PFSK-1 (cell line): ENCODE measurements around the gene TXLNB.

ENCODE experiments used
- FOXP2 ChIP-seq: optimal IDR thresholded peaks from 2 replicates; pipeline ENCODE3; 2011; ENCODE audit warnings: borderline replicate concordance, control low read depth, inconsistent platforms; ENCODE audit not compliant: insufficient read depth; ENCODE audit errors: extremely low read length, extremely low read depth
- POLR2AphosphoS5 ChIP-seq: IDR thresholded peaks from 2 replicates; pipeline ENCODE4 v1.6.1; 2012; ENCODE audit warnings: low read depth, mild to moderate bottlenecking, control low read depth, low read length, moderate library complexity
- SIN3A ChIP-seq: IDR thresholded peaks from 2 replicates; pipeline ENCODE4 v1.6.1; 2012; ENCODE audit warnings: mild to moderate bottlenecking, low read length, moderate library complexity, borderline replicate concordance; ENCODE audit not compliant: insufficient read depth
- TAF1 ChIP-seq: IDR thresholded peaks from 2 replicates; pipeline ENCODE4 v1.6.1; 2012; ENCODE audit warnings: low read length, control low read depth, borderline replicate concordance; ENCODE audit not compliant: insufficient read depth
- TF ChIP-seq, protein P1 (sequence below), 2 experiments: IDR thresholded peaks; 2 replicates each; pipeline versions ENCODE4 v1.6.1 to v1.8.0; 2011 to 2012; ENCODE audit warnings: low read depth in 2 of 2, low read length in 2 of 2, control low read depth in 1 of 2, inconsistent platforms in 1 of 2, mild to moderate bottlenecking in 1 of 2, moderate library complexity in 1 of 2; ENCODE audit not compliant: insufficient read depth in 1 of 2

The TXLNB gene

GRCh38 chr6:139303185-139303584 lies 11.4 kb upstream of the TXLNB start:
- TF ChIP-seq TAF1 = no peak
- no peak for TF ChIP-seq POLR2AphosphoS5
- TF ChIP-seq SIN3A = no peak
- no peak for TF ChIP-seq FOXP2

DNA sequence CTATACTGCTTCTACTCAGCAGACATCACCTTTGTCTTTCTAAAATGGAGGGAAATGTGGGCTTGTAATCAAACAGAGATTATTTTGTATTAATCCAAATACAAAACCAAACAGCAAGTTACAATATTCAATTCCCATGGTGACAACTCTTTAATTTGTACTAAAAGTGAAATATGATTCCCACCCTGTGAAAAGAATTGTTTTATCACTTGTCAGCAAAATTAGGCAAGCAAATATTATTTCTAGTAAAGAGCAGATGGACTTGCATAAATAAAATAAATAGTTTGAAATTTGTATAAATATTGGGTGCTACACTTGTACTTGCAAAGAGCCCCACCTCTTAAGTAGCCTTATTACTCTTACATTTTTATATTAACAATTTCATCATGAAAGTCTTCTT lies 6.1 kb upstream of the TXLNB start:
- TF ChIP-seq TAF1 = no peak
- TF ChIP-seq FOXP2 = no peak
- TF ChIP-seq, protein P1, sequence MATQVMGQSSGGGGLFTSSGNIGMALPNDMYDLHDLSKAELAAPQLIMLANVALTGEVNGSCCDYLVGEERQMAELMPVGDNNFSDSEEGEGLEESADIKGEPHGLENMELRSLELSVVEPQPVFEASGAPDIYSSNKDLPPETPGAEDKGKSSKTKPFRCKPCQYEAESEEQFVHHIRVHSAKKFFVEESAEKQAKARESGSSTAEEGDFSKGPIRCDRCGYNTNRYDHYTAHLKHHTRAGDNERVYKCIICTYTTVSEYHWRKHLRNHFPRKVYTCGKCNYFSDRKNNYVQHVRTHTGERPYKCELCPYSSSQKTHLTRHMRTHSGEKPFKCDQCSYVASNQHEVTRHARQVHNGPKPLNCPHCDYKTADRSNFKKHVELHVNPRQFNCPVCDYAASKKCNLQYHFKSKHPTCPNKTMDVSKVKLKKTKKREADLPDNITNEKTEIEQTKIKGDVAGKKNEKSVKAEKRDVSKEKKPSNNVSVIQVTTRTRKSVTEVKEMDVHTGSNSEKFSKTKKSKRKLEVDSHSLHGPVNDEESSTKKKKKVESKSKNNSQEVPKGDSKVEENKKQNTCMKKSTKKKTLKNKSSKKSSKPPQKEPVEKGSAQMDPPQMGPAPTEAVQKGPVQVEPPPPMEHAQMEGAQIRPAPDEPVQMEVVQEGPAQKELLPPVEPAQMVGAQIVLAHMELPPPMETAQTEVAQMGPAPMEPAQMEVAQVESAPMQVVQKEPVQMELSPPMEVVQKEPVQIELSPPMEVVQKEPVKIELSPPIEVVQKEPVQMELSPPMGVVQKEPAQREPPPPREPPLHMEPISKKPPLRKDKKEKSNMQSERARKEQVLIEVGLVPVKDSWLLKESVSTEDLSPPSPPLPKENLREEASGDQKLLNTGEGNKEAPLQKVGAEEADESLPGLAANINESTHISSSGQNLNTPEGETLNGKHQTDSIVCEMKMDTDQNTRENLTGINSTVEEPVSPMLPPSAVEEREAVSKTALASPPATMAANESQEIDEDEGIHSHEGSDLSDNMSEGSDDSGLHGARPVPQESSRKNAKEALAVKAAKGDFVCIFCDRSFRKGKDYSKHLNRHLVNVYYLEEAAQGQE (IDR thresholded peaks at IDR 0.05; ENCODE audit: insufficient read depth in 1 of 2, low read depth in 2 of 2, low read length in 2 of 2) = no peak
- TF ChIP-seq POLR2AphosphoS5 = no peak
- no peak for TF ChIP-seq SIN3A

DNA sequence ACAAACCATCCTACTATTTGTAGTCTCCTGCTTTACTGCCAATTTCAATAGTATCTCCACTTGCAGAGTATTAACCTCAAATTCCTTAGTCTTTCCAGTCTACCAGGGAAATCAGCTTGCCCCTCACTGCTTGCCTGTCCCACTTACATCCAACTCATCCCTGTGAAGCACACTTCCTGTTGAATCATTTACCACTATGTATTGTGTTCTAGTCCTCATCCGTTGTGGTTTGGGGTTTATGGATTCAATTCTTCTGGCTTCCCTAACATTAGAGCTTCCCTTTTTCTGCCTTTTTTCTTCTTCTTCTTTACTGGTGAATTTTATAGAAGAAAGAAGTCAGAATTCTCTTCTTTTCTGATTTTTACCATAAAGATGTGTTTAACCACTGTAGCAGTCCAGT lies 5.1 kb upstream of the TXLNB start:
- TF ChIP-seq TAF1 = no peak
- TF ChIP-seq, protein P1 (IDR thresholded peaks at IDR 0.05; ENCODE audit: insufficient read depth in 1 of 2, low read depth in 2 of 2, low read length in 2 of 2) = no peak
- no peak for TF ChIP-seq POLR2AphosphoS5
- TF ChIP-seq FOXP2 = no peak
- no peak for TF ChIP-seq SIN3A

- no peak for TF ChIP-seq POLR2AphosphoS5
Measured at GRCh38 chr6:139295901-139296300, 4.1 kb upstream of the TXLNB start.

- TF ChIP-seq TAF1 = no peak
- TF ChIP-seq POLR2AphosphoS5 = no peak
Measured at GRCh38 chr6:139294090-139294489, 2.3 kb upstream of the TXLNB start.

DNA sequence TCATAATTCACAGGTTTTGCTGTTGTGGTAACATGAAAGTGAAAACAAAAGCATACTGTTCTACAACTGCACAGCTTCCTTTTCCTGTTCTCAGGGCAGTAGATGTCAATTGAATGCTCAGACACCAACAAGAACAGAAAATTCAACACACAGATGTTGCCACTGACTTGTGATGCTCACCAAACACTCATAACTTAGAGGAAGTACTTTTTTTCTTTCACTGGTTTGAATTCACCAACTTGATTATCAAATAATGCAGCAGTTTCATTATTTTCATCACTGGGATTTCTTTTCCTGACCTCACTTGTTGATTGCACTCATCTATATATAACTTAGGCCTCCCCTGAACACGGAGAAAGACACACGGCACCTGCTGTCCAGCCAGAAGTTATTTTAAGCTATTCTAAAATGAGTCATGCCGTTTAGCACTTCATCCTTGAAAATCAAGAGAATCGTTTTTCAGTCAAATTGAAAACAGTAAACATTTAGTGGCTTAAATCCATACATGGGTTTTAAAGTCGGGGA lies 949 bp downstream of the TXLNB start:
- TF ChIP-seq SIN3A (no peak), POLR2AphosphoS5 (no peak), TAF1 (no peak), FOXP2 (no peak)
- TF ChIP-seq, protein P1 (IDR thresholded peaks at IDR 0.05; ENCODE audit: insufficient read depth in 1 of 2, low read depth in 2 of 2, low read length in 2 of 2) = no peak

DNA sequence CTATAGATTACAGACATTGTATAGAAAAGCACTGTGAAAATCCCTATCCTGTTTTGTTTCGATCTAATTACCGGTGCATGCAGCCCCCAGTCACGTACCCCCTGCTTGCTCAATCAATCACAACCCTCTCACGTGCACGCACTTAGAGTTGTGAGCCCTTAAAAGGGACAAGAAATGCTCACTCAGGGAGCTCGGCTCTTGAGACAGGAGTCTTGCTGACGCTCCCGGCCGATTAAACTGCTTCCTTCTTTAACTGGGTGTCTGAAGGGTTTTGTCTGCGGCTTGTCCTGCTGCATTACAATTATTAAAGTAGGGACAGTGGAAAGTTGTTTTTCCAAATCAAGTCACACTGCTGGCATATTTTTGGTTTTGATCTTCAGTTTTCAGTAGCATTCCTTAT lies 2.6 kb downstream of the TXLNB start:
- TF ChIP-seq, protein P1 (IDR thresholded peaks at IDR 0.05; ENCODE audit: insufficient read depth in 1 of 2, low read depth in 2 of 2, low read length in 2 of 2) = no peak
- TF ChIP-seq SIN3A = no peak
- no peak for TF ChIP-seq TAF1
- no peak for TF ChIP-seq FOXP2
- no peak for TF ChIP-seq POLR2AphosphoS5
